ENCODE measurements around the gene ZG16B.

Gene ZG16B

GRCh38 chr16:2815299-2815771 lies 14.8 kb upstream of the ZG16B start:
- Mint-ChIP-seq H3K27ac (no peak overlapping the region), H3K36me3 (no peaks in the 10 kb centered on the region), H3K4me3 (no peak overlapping the region), H3K27me3 (peaks cover 21 to 33% of the 10 kb centered on the region in 2 donors), H3K9me3 (no peaks in the 10 kb centered on the region), H3K4me1 (peaks cover 0 to 2% of the 10 kb centered on the region in 2 donors)
- ATAC-seq (replicated peaks) (no peak), DNase-seq (no peak)

DNA sequence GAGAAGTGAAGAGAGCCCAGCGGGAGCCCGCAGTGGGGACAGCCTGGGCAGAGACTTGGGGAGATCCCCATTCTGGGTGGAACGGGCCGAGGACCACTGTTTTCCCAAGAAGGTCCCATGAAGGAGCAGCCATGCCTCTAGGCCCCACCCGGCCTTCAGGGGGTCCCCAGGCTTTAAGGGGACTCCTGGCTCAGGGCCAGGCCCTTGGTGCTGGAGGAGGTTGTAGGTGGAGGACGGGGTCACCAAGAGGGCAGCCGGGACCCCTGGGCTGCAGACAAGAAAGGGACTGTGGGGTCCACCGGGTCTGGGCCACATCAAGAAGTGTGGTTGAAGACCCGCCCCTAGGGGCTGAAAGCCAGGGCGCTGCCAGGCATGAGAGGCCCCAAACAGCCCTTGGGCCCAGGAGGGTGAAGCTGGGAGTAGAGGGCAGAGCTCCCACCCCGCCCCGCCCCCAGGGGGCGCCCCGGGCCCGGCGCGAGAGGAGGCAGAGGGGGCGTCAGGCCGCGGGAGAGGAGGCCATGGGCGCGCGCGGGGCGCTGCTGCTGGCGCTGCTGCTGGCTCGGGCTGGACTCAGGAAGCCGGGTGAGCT lies 13.3 kb upstream of the ZG16B start, which contains the start of gene PRSS21:
PRSS21 (plus strand) TSS at position 487 of the 589 bp plus-strand sequence; CDS start at position 519, 32 bp downstream.
- peaks cover 0 to 2% of the 10 kb centered on the region in 2 donors for H3K4me1 Mint-ChIP-seq
- DNase-seq (no peak), ATAC-seq (replicated peaks) (peak; percentile 39 to 64)
- peak within 1 kb of the TSS; percentile 50 to 62 for H3K4me3 Mint-ChIP-seq
- H3K27ac Mint-ChIP-seq = peak within 1 kb of the TSS; percentile 76
- no peaks in the 10 kb centered on the region for H3K36me3 Mint-ChIP-seq
- no peaks in the 10 kb centered on the region for H3K9me3 Mint-ChIP-seq
- H3K27me3 Mint-ChIP-seq = peaks cover 15 to 33% of the 10 kb centered on the region in 2 donors

- H3K36me3 Mint-ChIP-seq = no peaks in the 10 kb centered on the region
- H3K4me1 Mint-ChIP-seq = peaks cover 0 to 2% of the 10 kb centered on the region in 2 donors
- H3K27me3 Mint-ChIP-seq = peaks cover 13 to 27% of the 10 kb centered on the region in 2 donors
- H3K27ac Mint-ChIP-seq = peak overlapping the region; percentile 76
- DNase-seq = no peak
- ATAC-seq (replicated peaks) = no peak
- no peaks in the 10 kb centered on the region for H3K9me3 Mint-ChIP-seq
- peak overlapping the region; percentile 50 to 62 for H3K4me3 Mint-ChIP-seq
These were observed 12.5 kb upstream of the ZG16B start for GRCh38 chr16:2817340-2818271.

- H3K4me3 Mint-ChIP-seq = peak overlapping the region in 1 of 2 donors; percentile 4
- H3K27ac Mint-ChIP-seq = peak overlapping the region; percentile 14
- H3K27me3 Mint-ChIP-seq = peaks cover 13 to 25% of the 10 kb centered on the region in 2 donors
- H3K36me3 Mint-ChIP-seq = no peaks in the 10 kb centered on the region
- peaks cover 0 to 2% of the 10 kb centered on the region in 2 donors for H3K4me1 Mint-ChIP-seq
- DNase-seq (no peak), ATAC-seq (replicated peaks) (no peak)
- H3K9me3 Mint-ChIP-seq = no peaks in the 10 kb centered on the region
These were observed 11.7 kb upstream of the ZG16B start for GRCh38 chr16:2818272-2818876.

DNA sequence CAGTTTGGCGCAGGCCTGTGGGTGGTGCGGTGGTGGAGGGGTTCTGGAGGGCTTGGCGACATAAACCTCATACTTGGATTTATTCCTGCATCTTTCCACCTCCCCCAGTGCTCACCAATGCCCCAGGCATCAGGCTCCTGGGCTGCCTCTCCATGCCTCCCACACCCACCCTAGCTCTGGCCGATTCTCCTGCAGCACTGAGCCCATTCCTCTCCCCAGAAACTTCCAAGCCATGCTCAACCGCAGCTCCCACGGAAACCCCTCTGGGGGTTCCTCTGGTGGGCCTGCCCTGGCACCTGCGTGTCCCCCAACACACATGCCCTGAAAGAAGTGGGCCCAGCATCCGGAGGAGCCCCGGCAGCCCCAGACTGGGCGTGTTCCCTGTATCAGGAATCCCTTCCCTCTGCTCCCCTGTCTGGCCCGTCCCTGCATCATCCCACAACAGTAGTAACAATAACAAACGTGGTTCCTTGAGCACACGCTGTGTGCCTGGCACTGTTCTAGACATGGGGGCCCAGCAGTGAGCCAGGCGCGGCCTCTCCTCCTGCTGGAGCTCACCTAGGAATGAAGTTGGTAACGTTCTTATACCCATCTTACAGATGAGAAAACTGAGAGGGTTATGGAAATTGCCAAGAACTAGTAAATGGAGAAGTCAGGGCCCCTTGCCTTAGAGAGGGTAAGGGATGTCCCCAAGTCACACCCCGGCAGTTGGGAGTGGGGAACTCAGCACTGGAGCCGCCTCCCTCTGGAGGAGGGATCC lies 10.7 kb upstream of the ZG16B start:
- Mint-ChIP-seq H3K4me3 (no peak overlapping the region), H3K4me1 (peaks cover 0 to 2% of the 10 kb centered on the region in 2 donors), H3K27me3 (peaks cover 11 to 25% of the 10 kb centered on the region in 2 donors), H3K9me3 (no peaks in the 10 kb centered on the region), H3K27ac (no peak overlapping the region), H3K36me3 (no peaks in the 10 kb centered on the region)
- ATAC-seq (replicated peaks) (no peak), DNase-seq (no peak)

DNA sequence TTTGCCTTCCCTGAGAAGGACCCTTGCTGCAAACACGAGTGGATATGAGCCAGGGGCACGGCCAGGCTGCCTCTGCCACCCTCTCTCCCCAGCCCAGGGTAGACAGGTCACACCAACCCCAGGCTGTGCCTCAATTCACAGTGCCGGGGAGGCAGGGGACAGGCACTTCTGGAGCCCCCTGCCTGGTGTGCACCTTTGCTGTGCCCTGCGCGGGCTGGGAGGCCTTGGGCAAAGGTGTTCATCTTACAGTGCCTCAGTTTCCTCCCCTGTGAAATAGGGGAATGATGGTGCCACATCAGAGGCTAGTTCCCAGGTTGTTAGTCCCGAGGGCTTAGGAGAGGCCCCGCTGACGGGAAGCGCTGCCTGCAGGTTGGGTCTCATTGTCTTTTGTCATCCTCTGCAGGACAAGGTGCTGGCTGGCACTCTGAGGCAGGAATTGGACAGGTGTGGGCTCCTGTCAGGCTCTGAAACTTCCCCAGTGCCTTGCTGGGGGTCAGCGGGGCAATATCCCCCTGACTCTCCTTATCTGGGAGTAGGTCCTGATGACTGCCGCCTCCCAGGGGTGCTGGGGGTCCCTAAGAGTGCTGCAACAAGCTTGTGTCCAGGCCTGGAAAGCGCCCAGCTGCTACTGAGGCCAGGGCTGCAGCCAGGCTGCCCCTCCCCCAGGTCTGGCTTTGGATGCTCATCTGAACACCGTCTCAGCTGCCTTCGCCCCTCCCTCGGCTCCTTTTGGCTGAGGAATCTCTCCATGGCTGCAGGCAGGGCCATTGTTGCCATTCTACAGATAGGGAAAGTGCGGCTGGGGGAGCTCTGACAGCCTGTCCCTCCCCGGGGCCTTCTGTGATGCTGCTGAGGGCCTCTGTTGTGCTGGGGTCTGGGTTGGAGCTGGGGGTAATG lies 9.9 kb upstream of the ZG16B start:
- no peaks in the 10 kb centered on the region for H3K36me3 Mint-ChIP-seq
- H3K27me3 Mint-ChIP-seq = peaks cover 6 to 25% of the 10 kb centered on the region in 2 donors
- ATAC-seq (replicated peaks) (no peak), DNase-seq (no peak)
- peaks cover 0 to 2% of the 10 kb centered on the region in 2 donors for H3K4me1 Mint-ChIP-seq
- no peak overlapping the region for H3K27ac Mint-ChIP-seq
- no peak overlapping the region for H3K4me3 Mint-ChIP-seq
- H3K9me3 Mint-ChIP-seq = no peaks in the 10 kb centered on the region

DNA sequence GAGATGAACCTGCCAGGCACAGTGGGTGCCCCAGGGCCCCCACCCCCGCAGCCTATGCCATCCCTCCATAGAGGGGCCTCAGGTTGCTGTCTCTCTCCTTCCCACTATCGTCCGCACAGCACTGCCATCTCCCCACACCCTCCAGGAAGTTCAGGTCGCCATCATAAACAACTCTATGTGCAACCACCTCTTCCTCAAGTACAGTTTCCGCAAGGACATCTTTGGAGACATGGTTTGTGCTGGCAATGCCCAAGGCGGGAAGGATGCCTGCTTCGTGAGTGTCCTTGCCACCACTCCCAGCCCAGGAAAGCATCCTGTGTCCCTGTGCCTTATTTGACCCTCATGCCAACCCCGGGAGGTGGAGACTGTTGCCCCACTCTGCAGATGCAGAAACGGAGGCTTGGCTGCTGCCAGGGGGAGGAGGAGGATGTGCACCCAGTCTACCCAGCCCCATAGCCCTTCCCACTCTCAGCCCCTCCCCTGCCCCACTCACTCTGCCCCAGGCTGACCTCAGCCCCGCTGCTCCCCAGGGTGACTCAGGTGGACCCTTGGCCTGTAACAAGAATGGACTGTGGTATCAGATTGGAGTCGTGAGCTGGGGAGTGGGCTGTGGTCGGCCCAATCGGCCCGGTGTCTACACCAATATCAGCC lies 9.1 kb upstream of the ZG16B start:
- Mint-ChIP-seq H3K36me3 (no peaks in the 10 kb centered on the region), H3K9me3 (no peaks in the 10 kb centered on the region), H3K4me1 (peaks cover 0 to 2% of the 10 kb centered on the region in 2 donors), H3K4me3 (no peak overlapping the region), H3K27me3 (peaks cover 6 to 25% of the 10 kb centered on the region in 2 donors), H3K27ac (no peak overlapping the region)
- DNase-seq (no peak), ATAC-seq (replicated peaks) (no peak)

GRCh38 chr16:2821487-2822157 lies 8.5 kb upstream of the ZG16B start:
- no peaks in the 10 kb centered on the region for H3K36me3 Mint-ChIP-seq
- no peak overlapping the region for H3K27ac Mint-ChIP-seq
- H3K4me1 Mint-ChIP-seq = peaks cover 0 to 2% of the 10 kb centered on the region in 2 donors
- H3K9me3 Mint-ChIP-seq = no peaks in the 10 kb centered on the region
- H3K27me3 Mint-ChIP-seq = peaks cover 6 to 25% of the 10 kb centered on the region in 2 donors
- DNase-seq (no peak), ATAC-seq (replicated peaks) (no peak)
- H3K4me3 Mint-ChIP-seq = no peak overlapping the region

GRCh38 chr16:2822158-2822495 lies 8.0 kb upstream of the ZG16B start:
- no peak for ATAC-seq (replicated peaks)
- H3K4me1 Mint-ChIP-seq = peaks cover 0 to 2% of the 10 kb centered on the region in 2 donors
- H3K27me3 Mint-ChIP-seq = peaks cover 6 to 25% of the 10 kb centered on the region in 2 donors
- no peak overlapping the region for H3K27ac Mint-ChIP-seq
- H3K4me3 Mint-ChIP-seq = no peak overlapping the region
- H3K9me3 Mint-ChIP-seq = no peaks in the 10 kb centered on the region
- no peaks in the 10 kb centered on the region for H3K36me3 Mint-ChIP-seq
- no peak for DNase-seq

DNA sequence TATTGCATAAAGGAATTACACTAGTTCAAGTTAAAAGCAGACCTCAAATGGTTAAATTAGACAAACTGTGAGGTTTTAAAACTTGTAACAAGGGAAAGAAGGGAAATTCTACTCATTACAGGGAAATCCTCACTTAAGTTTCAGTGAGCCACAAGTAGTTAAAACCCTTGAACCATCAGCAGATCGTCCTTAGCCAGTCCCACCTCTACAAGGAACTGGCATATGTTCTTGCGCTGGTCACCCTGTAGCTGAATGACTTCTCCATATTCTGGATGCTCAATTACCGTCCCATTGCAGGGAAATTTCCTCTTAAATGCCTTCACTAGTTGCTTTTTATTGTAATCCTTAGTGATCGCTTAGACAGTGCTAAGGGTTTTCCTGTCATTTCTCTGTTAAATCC lies 7.6 kb upstream of the ZG16B start:
- no peak overlapping the region for H3K4me3 Mint-ChIP-seq
- ATAC-seq (replicated peaks) (no peak), DNase-seq (no peak)
- peaks cover 6 to 25% of the 10 kb centered on the region in 2 donors for H3K27me3 Mint-ChIP-seq
- no peaks in the 10 kb centered on the region for H3K36me3 Mint-ChIP-seq
- H3K4me1 Mint-ChIP-seq = peaks cover 0 to 2% of the 10 kb centered on the region in 2 donors
- H3K9me3 Mint-ChIP-seq = no peaks in the 10 kb centered on the region
- H3K27ac Mint-ChIP-seq = no peak overlapping the region

DNA sequence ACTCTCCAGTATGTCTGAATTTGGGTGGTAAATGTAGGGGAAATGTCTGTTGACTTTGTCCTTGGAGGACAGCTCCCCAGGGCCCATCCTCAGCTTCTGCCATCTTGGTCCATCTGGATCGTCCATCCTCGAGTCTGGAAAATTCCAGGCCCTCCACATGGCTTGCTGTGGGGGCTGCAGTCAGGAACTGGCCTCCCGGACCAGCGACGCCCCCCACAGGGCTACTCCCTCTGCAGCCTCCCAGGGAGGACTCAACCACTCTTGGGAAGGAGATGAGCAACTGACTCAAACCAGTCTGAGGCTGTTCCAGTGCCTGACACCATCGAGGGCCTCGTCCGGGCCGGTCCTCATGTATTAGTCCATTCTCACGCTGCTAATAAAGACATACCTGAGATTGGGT lies 5.5 kb upstream of the ZG16B start:
- H3K36me3 Mint-ChIP-seq = no peaks in the 10 kb centered on the region
- ATAC-seq (replicated peaks) = no peak
- H3K27ac Mint-ChIP-seq = no peak overlapping the region
- H3K4me3 Mint-ChIP-seq = no peak overlapping the region
- no peaks in the 10 kb centered on the region for H3K9me3 Mint-ChIP-seq
- no peak for DNase-seq
- H3K4me1 Mint-ChIP-seq = no peaks in the 10 kb centered on the region
- peaks cover 10 to 13% of the 10 kb centered on the region in 2 donors for H3K27me3 Mint-ChIP-seq

- H3K9me3 Mint-ChIP-seq = no peaks in the 10 kb centered on the region
- H3K4me1 Mint-ChIP-seq = no peaks in the 10 kb centered on the region
- peaks cover 12 to 13% of the 10 kb centered on the region in 2 donors for H3K27me3 Mint-ChIP-seq
- H3K27ac Mint-ChIP-seq = no peak overlapping the region
- DNase-seq = no peak
- H3K4me3 Mint-ChIP-seq = no peak overlapping the region
- no peaks in the 10 kb centered on the region for H3K36me3 Mint-ChIP-seq
- ATAC-seq (replicated peaks) = no peak
These were observed 4.9 kb upstream of the ZG16B start for GRCh38 chr16:2825049-2825742.

Data from stimulated activated naive B cell treated with anti-CD40 and anti-IgM and Interleukin-4, amounts not matched to agents 10 μg/mL and 1 μg/mL and 100 μg/mL, for 72 hours (primary cell).